Measurements from ENCODE around the gene NOS3. TPM values are rescaled to one million over a fixed set of nuclear protein-coding genes. Genes with fewer than 3 reads are reported as not detected.

NOS3 gene
- total and polyA plus RNA-seq, 9 of the 15 experiments (the other 6 are each of a cell fraction or from before 2014, with no cell fraction given): 1.1 to 121 (median 23.6) TPM

DNA sequence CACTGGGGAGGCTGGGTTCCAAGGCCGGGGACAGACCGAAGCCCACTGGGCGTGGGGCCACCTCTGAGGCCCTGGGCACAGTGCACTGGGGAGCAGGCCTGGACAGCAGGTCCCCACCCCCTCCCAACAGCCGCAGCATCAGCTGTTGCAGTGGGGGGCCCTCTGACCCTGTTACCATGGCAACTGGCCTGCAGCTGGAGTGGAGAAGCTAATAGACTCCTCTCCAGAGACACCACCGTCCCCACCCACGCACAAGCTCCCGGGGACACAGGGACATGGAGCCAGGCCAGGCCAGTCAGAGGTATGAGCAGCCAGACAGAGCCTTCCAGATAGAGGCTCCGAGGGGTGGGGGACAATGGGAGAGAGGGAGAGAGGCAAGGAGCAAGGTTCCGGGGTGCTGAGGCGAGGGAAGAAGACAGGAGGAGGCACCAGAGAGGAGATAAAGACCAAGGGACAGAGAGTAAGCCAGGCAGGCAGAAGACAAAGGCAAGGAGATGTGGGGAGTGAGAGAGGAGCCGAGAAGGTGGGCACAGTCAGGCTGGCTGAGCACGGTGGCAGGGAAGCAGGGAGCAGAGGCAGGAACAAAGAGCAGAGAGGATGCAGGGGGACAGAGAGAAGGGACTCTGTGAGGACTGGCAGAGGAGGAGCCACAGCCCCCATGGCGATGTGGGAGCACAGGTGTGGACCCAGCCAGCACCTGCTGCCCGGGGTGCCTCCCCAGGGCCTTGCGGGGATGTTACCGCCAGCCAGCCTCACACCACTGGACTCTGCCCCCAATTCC lies 19.4 kb upstream of the NOS3 start (continued):
- TF ChIP-seq, protein P1, sequence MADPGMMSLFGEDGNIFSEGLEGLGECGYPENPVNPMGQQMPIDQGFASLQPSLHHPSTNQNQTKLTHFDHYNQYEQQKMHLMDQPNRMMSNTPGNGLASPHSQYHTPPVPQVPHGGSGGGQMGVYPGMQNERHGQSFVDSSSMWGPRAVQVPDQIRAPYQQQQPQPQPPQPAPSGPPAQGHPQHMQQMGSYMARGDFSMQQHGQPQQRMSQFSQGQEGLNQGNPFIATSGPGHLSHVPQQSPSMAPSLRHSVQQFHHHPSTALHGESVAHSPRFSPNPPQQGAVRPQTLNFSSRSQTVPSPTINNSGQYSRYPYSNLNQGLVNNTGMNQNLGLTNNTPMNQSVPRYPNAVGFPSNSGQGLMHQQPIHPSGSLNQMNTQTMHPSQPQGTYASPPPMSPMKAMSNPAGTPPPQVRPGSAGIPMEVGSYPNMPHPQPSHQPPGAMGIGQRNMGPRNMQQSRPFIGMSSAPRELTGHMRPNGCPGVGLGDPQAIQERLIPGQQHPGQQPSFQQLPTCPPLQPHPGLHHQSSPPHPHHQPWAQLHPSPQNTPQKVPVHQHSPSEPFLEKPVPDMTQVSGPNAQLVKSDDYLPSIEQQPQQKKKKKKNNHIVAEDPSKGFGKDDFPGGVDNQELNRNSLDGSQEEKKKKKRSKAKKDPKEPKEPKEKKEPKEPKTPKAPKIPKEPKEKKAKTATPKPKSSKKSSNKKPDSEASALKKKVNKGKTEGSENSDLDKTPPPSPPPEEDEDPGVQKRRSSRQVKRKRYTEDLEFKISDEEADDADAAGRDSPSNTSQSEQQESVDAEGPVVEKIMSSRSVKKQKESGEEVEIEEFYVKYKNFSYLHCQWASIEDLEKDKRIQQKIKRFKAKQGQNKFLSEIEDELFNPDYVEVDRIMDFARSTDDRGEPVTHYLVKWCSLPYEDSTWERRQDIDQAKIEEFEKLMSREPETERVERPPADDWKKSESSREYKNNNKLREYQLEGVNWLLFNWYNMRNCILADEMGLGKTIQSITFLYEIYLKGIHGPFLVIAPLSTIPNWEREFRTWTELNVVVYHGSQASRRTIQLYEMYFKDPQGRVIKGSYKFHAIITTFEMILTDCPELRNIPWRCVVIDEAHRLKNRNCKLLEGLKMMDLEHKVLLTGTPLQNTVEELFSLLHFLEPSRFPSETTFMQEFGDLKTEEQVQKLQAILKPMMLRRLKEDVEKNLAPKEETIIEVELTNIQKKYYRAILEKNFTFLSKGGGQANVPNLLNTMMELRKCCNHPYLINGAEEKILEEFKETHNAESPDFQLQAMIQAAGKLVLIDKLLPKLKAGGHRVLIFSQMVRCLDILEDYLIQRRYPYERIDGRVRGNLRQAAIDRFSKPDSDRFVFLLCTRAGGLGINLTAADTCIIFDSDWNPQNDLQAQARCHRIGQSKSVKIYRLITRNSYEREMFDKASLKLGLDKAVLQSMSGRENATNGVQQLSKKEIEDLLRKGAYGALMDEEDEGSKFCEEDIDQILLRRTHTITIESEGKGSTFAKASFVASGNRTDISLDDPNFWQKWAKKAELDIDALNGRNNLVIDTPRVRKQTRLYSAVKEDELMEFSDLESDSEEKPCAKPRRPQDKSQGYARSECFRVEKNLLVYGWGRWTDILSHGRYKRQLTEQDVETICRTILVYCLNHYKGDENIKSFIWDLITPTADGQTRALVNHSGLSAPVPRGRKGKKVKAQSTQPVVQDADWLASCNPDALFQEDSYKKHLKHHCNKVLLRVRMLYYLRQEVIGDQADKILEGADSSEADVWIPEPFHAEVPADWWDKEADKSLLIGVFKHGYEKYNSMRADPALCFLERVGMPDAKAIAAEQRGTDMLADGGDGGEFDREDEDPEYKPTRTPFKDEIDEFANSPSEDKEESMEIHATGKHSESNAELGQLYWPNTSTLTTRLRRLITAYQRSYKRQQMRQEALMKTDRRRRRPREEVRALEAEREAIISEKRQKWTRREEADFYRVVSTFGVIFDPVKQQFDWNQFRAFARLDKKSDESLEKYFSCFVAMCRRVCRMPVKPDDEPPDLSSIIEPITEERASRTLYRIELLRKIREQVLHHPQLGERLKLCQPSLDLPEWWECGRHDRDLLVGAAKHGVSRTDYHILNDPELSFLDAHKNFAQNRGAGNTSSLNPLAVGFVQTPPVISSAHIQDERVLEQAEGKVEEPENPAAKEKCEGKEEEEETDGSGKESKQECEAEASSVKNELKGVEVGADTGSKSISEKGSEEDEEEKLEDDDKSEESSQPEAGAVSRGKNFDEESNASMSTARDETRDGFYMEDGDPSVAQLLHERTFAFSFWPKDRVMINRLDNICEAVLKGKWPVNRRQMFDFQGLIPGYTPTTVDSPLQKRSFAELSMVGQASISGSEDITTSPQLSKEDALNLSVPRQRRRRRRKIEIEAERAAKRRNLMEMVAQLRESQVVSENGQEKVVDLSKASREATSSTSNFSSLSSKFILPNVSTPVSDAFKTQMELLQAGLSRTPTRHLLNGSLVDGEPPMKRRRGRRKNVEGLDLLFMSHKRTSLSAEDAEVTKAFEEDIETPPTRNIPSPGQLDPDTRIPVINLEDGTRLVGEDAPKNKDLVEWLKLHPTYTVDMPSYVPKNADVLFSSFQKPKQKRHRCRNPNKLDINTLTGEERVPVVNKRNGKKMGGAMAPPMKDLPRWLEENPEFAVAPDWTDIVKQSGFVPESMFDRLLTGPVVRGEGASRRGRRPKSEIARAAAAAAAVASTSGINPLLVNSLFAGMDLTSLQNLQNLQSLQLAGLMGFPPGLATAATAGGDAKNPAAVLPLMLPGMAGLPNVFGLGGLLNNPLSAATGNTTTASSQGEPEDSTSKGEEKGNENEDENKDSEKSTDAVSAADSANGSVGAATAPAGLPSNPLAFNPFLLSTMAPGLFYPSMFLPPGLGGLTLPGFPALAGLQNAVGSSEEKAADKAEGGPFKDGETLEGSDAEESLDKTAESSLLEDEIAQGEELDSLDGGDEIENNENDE (IDR thresholded peaks at IDR 0.05; ENCODE audit: low read depth, low read length): no peak
- TF ChIP-seq ZNF133 (CRISPR knock-in tag; IDR thresholded peaks at IDR 0.05): no peak
- no peak for TF ChIP-seq PPARD (CRISPR knock-in tag; IDR thresholded peaks at IDR 0.05)
- no peak for TF ChIP-seq PML (IDR thresholded peaks at IDR 0.05; ENCODE audit: low read length)
- TF ChIP-seq ZNF764 (CRISPR knock-in tag; IDR thresholded peaks at IDR 0.05; ENCODE audit: low read depth): no peak
- TF ChIP-seq ZNF165 (CRISPR knock-in tag; IDR thresholded peaks at IDR 0.05; ENCODE audit: borderline replicate concordance): no peak
- no peak for TF ChIP-seq THRAP3 (IDR thresholded peaks at IDR 0.05; ENCODE audit: borderline replicate concordance)
- TF ChIP-seq MIER1 (IDR thresholded peaks at IDR 0.05; ENCODE audit: low read depth): no peak
- TF ChIP-seq LCOR (CRISPR knock-in tag; IDR thresholded peaks at IDR 0.05): 0 out of 2 replicates have a peak, but pooled peaks have one; percentile 28
- TF ChIP-seq RBM15 (IDR thresholded peaks at IDR 0.05; ENCODE audit: insufficient read depth, low read length): no peak
- no peak for TF ChIP-seq ASH1L (IDR thresholded peaks at IDR 0.05; ENCODE audit: borderline replicate concordance, low read depth, partially characterized antibody)
- TF ChIP-seq ZNF449 (CRISPR knock-in tag; IDR thresholded peaks at IDR 0.05): no peak
- TF ChIP-seq HOXB6 (CRISPR knock-in tag; IDR thresholded peaks at IDR 0.05; ENCODE audit: borderline replicate concordance): no peak

Measured in K562 (cell line).